GM06990 (cell line): ENCODE measurements around the gene PTPRN2.
"Not testable (repeated sequence)": the region's sequence is repeated elsewhere in the genome, so short reads cannot be mapped to it uniquely, and the experiment has no call there.

Source experiments
- DNase-seq: peaks from one replicate; pipeline ENCODE4 v3.0.0-alpha.2; 2011; ENCODE audit not compliant: insufficient read length; ENCODE audit errors: extremely low read depth
- H3K27me3 ChIP-seq: replicated peaks from 2 replicates; pipeline ENCODE4 v1.6.0; 2011; ENCODE audit warnings: low read length; ENCODE audit not compliant: control insufficient read depth, insufficient read depth
- H3K36me3 ChIP-seq: 2 replicates; pipeline ENCODE4 v1.5.1; 2011; ENCODE audit warnings: low read length; ENCODE audit not compliant: control insufficient read depth, insufficient read depth
- H3K4me3 ChIP-seq: replicated peaks from 2 replicates; pipeline ENCODE4 v1.5.1; 2011; ENCODE audit warnings: low read depth, mild to moderate bottlenecking, control low read depth, low read length
- TF ChIP-seq, protein P1 (sequence below): IDR thresholded peaks from 2 replicates; pipeline ENCODE4 v1.5.1; 2011; ENCODE audit warnings: low read length, control low read depth, mild to moderate bottlenecking, inconsistent platforms; ENCODE audit not compliant: insufficient read depth, poor library complexity, severe bottlenecking

Gene PTPRN2

DNA sequence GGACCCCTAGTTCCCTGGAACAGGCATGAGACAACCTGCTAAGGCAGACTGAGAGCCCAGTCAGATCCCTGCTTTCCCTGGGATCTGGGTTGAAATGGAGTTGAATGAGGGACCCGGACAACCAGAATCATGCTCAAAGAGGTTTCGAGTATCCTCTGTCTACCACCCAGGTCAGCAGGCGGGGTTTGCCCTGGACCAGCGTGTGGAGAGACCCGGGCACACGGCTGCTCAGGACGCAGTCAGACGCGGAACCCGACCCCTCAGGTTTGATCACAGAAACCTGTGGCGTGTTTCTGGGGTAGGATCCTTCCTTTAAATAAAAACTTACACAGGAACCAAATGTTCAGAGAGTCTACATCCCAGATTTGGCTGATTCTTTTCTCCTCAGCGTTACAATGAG is 330.6 kb downstream of the PTPRN2 start:
- DNase-seq: no peak
- no peaks in the 10 kb centered on the region for H3K27me3 ChIP-seq
- H3K36me3 ChIP-seq: no peaks in the 10 kb centered on the region
- TF ChIP-seq, protein P1, sequence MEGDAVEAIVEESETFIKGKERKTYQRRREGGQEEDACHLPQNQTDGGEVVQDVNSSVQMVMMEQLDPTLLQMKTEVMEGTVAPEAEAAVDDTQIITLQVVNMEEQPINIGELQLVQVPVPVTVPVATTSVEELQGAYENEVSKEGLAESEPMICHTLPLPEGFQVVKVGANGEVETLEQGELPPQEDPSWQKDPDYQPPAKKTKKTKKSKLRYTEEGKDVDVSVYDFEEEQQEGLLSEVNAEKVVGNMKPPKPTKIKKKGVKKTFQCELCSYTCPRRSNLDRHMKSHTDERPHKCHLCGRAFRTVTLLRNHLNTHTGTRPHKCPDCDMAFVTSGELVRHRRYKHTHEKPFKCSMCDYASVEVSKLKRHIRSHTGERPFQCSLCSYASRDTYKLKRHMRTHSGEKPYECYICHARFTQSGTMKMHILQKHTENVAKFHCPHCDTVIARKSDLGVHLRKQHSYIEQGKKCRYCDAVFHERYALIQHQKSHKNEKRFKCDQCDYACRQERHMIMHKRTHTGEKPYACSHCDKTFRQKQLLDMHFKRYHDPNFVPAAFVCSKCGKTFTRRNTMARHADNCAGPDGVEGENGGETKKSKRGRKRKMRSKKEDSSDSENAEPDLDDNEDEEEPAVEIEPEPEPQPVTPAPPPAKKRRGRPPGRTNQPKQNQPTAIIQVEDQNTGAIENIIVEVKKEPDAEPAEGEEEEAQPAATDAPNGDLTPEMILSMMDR: no peak
- no peak overlapping the region for H3K4me3 ChIP-seq

DNA sequence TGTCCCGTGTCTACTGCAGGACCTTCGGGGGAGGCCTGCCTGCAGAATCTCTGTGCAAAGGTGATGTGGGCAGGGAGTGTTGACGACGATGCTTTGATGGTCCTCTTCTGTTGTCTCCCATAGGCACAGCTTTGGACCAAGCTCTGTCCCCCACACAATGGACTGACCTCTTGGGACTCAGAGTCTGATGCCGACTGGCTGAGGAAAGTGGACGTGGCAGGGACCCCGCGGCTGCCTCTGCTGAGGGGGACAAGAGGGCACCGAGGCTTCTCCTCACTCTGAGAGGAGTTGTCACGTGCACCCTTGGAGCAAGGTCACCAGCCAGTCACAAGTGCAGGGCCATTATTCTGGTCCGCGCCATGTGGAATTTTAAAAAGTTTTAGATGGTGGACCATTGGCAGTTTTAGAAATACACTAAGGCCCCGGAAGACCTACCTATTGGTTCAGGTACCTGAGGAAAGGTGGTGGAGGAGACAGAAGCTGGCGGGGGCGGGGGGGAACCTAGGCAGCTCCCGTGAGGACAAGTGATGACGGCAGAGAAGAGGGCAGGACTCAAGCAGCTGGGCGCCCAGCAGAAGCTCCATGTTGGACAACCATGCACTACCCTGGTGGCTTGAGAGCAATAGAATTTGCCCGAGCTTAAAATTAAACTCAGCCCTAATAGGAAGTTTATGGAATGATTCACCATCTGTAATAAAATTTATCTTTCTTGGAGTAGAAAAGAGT is 331.4 kb downstream of the PTPRN2 start:
- no peaks in the 10 kb centered on the region for H3K36me3 ChIP-seq
- TF ChIP-seq, protein P1: no peak
- DNase-seq: no peak
- no peak overlapping the region for H3K4me3 ChIP-seq
- no peaks in the 10 kb centered on the region for H3K27me3 ChIP-seq

DNA sequence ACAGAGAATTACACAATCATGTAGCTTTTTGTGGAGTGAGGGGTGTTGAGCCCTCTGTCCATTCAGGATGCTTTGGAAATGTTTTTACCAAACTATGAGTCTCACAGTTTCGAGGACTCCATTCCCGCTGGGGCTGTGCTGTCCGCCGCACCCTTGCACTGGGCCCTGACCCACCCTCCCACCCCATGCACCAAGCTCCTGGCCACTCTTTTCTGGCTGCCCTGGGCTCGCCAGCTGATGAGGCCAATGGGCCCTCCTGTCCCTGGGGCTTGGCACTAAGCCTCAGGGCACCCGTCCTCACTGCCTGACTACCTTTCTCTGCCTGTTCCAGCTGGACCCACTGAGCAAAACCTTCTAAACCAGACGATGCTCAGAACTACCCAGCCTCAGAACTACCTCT is 332.1 kb downstream of the PTPRN2 start:
- H3K27me3 ChIP-seq: no peaks in the 10 kb centered on the region
- no peaks in the 10 kb centered on the region for H3K36me3 ChIP-seq
- H3K4me3 ChIP-seq: no peak overlapping the region
- no peak for DNase-seq
- TF ChIP-seq, protein P1: no peak

DNA sequence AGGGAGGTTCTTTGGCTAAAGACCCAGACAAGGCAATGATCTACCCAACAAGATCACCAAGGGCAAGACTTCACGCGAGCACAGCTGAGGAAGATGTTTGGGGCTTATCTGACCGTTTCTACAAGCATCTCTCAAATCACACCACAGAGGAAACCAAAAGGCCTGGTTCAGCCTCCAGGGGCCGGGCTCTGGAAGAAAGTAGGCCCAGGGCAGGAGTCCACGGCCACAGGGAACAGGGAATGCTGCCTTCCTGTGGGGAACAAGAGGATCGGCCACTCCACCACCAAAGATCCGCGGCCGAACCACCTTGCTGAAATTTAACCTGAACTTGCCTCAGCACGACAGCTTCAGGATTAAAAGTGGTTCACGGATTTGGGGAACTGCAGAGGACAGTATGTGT is 332.5 kb downstream of the PTPRN2 start:
- no peak for DNase-seq
- TF ChIP-seq, protein P1: no peak
- Histone ChIP-seq H3K27me3 (no peaks in the 10 kb centered on the region), H3K36me3 (no peaks in the 10 kb centered on the region), H3K4me3 (no peak overlapping the region)

DNA sequence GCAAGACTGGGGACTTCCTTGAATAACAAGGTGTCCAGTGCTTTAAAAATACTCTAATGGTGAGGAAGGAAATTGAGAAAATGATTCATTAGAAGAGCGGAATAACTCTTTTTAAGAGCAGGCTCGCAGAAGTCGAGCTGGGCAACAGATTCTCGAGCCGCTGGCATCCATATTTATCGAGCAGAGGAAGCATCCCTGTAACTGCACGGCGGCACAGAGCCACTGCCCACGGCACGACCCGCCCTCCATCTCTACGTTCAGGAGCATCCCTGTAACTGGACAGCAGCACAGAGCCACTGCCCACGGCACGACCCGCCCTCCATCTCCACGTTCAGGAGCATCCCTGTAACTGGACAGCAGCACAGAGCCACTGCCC is 334.0 kb downstream of the PTPRN2 start:
- not testable (repeated sequence) for H3K36me3 ChIP-seq, H3K4me3 ChIP-seq, DNase-seq, H3K27me3 ChIP-seq

DNA sequence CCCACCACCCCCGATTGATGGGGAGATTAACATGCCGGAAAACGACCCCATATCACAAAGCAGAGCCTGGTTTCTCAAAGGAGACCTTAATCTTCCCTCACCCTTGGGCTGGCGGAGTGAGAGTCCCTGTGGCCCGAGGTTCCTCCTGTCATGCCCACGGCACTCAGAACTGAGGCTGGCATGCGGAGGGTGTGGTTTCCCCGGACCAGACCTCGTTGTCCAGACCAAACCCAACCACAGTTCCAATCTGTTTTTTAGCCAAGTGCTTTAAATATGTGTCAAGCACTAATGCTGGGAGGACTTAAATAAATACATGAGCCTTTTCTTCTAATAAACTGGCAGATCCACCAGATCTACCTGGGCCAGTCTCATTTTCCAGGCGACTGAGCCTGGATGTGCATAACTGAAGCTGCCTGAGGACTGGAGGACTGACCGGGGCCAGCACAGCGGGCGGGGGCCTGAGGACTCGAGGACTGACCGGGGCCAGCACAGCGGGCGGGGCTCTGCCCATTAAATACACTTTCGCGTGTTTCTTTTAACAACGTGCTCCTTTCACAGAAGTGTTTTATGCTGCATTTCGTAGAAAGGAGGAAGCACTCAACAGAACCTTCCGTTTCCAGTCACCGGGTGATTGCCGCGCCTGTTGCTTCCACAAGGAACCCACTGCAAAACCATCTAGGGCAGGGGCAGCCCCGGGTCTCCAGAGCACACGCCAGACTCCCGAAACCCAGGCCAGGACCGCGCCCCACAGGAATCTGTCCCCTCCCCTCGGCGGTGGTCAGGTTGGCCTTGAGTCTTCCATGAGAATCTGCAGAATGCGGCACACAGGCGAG is 334.6 kb downstream of the PTPRN2 start:
- no peak overlapping the region for H3K4me3 ChIP-seq
- DNase-seq: no peak
- no peaks in the 10 kb centered on the region for H3K36me3 ChIP-seq
- H3K27me3 ChIP-seq: no peaks in the 10 kb centered on the region
- TF ChIP-seq, protein P1: no peak
